H9 (cell line): Measurements from ENCODE around the gene LRCOL1. TPM values are rescaled to one million over a fixed set of nuclear protein-coding genes. Genes with fewer than 3 reads are reported as not detected.

Experiments used
- DNase-seq: peaks from one replicate; pipeline ENCODE4 v3.0.0-alpha.2; 2017
- H2AFZ ChIP-seq: one replicate; pipeline ENCODE4 v1.6.1; 2013; ENCODE audit warnings: mild to moderate bottlenecking, low read length, control low read depth, moderate library complexity
- H2AK5ac ChIP-seq: 2 replicates; pipeline ENCODE4 v1.6.1; 2013; ENCODE audit warnings: low read length, control low read depth, mixed read lengths; ENCODE audit not compliant: insufficient read length
- H2BK120ac ChIP-seq: one replicate; pipeline ENCODE4 v1.6.1; 2013; ENCODE audit warnings: low read depth, mild to moderate bottlenecking, low read length, control low read depth, inconsistent platforms; ENCODE audit not compliant: poor library complexity, severe bottlenecking
- H2BK12ac ChIP-seq: 2 replicates; pipeline ENCODE4 v1.6.1; 2013; ENCODE audit warnings: low read length, control low read depth, mixed read lengths, low read depth; ENCODE audit not compliant: insufficient read length
- H2BK15ac ChIP-seq: 2 replicates; pipeline ENCODE4 v1.6.1; 2013; ENCODE audit warnings: low read depth, low read length, control low read depth
- H2BK20ac ChIP-seq: one replicate; pipeline ENCODE4 v1.6.1; 2013; ENCODE audit warnings: low read depth, mild to moderate bottlenecking, low read length, control low read depth, inconsistent platforms; ENCODE audit not compliant: poor library complexity, severe bottlenecking
- H2BK5ac ChIP-seq: 2 replicates; pipeline ENCODE4 v1.6.1; 2013; ENCODE audit warnings: low read length, control low read depth, mixed read lengths; ENCODE audit not compliant: insufficient read length
- H3K14ac ChIP-seq: 2 replicates; pipeline ENCODE4 v1.6.1; 2013; ENCODE audit warnings: low read length, control low read depth; ENCODE audit not compliant: insufficient read depth
- H3K18ac ChIP-seq: 2 replicates; pipeline ENCODE4 v1.6.1; 2013; ENCODE audit warnings: low read depth, mild to moderate bottlenecking, mixed read lengths, low read length, control low read depth; ENCODE audit not compliant: insufficient read length
- H3K23ac ChIP-seq: 2 replicates; pipeline ENCODE4 v1.6.1; 2013; ENCODE audit warnings: low read length, control low read depth, mixed read lengths, low read depth; ENCODE audit not compliant: insufficient read length
- H3K23me2 ChIP-seq: 2 replicates; pipeline ENCODE4 v1.6.1; 2013; ENCODE audit warnings: low read depth, mild to moderate bottlenecking, mixed read lengths, low read length, control low read depth; ENCODE audit not compliant: insufficient read length, poor library complexity, severe bottlenecking
- H3K27ac ChIP-seq: 2 replicates; pipeline ENCODE4 v1.5.1; 2013; ENCODE audit warnings: low read length, control low read depth, mixed read lengths, low read depth; ENCODE audit not compliant: insufficient read length
- H3K27me3 ChIP-seq: 2 replicates; pipeline ENCODE4 v1.6.1; 2013; ENCODE audit warnings: low read length, control low read depth, inconsistent platforms; ENCODE audit not compliant: insufficient read depth
- H3K4ac ChIP-seq: 2 replicates; pipeline ENCODE4 v1.6.1; 2013; ENCODE audit warnings: low read depth, mild to moderate bottlenecking, control low read depth, inconsistent platforms, low read length, moderate library complexity
- H3K4me1 ChIP-seq: 2 replicates; pipeline ENCODE4 v1.6.1; 2013; ENCODE audit warnings: low read length, control low read depth, inconsistent platforms; ENCODE audit not compliant: insufficient read depth
- H3K4me2 ChIP-seq: 2 replicates; pipeline ENCODE4 v1.6.1; 2013; ENCODE audit warnings: low read length, control low read depth, mixed read lengths; ENCODE audit not compliant: insufficient read length, insufficient read depth
- H3K56ac ChIP-seq: 2 replicates; pipeline ENCODE4 v1.6.1; 2013; ENCODE audit warnings: low read depth, mild to moderate bottlenecking, mixed read lengths, low read length, control low read depth; ENCODE audit not compliant: insufficient read length
- H3K79me1 ChIP-seq: 2 replicates; pipeline ENCODE4 v1.6.1; 2013; ENCODE audit warnings: low read depth, mild to moderate bottlenecking, moderate library complexity, low read length, control low read depth, inconsistent platforms; ENCODE audit not compliant: insufficient read depth, poor library complexity, severe bottlenecking
- H3K79me2 ChIP-seq: 2 replicates; pipeline ENCODE4 v1.6.1; 2013; ENCODE audit warnings: low read length, control low read depth, inconsistent platforms; ENCODE audit not compliant: insufficient read depth
- H3K9ac ChIP-seq: 2 replicates; pipeline ENCODE4 v1.6.1; 2013; ENCODE audit warnings: low read length, control low read depth, mixed read lengths; ENCODE audit not compliant: insufficient read length; ENCODE audit errors: extremely low read depth
- H3K9me3 ChIP-seq: one replicate; pipeline ENCODE4 v1.6.1; 2013; ENCODE audit warnings: low read depth, low read length, inconsistent platforms; ENCODE audit not compliant: control insufficient read depth
- H3T11ph ChIP-seq: one replicate; pipeline ENCODE4 v1.6.1; 2013; ENCODE audit warnings: mild to moderate bottlenecking, low read length, control low read depth, inconsistent platforms
- H4K20me1 ChIP-seq: one replicate; pipeline ENCODE4 v1.6.1; 2013; ENCODE audit not compliant: control insufficient read depth, insufficient read length, insufficient read depth
- H4K5ac ChIP-seq: 2 replicates; pipeline ENCODE4 v1.6.1; 2013; ENCODE audit warnings: low read depth, mild to moderate bottlenecking, mixed read lengths, low read length, control low read depth; ENCODE audit not compliant: insufficient read length
- H4K8ac ChIP-seq: replicated peaks from 2 replicates; pipeline ENCODE4 v1.6.1; 2013; ENCODE audit warnings: low read length, control low read depth, mixed read lengths, low read depth; ENCODE audit not compliant: insufficient read length
- H4K91ac ChIP-seq: 2 replicates; pipeline ENCODE4 v1.6.1; 2013; ENCODE audit warnings: low read depth, mild to moderate bottlenecking, moderate library complexity, mixed read lengths, low read length, control low read depth; ENCODE audit not compliant: insufficient read length
- H3K27ac Mint-ChIP-seq, 3 experiments: 2 replicates in 2 of 3; 3 replicates in 1 of 3; pipeline ENCODE4 v1.8.0; 2020 to 2021; ENCODE audit warnings: mixed read lengths in 3 of 3, mild to moderate bottlenecking in 1 of 3, moderate library complexity in 1 of 3
- H3K27me3 Mint-ChIP-seq: 2 replicates; pipeline ENCODE4 v1.8.0; 2021; ENCODE audit warnings: low read depth, mild to moderate bottlenecking, moderate library complexity, mixed read lengths
- H3K36me3 Mint-ChIP-seq, 3 experiments: 2 replicates in 2 of 3; 3 replicates in 1 of 3; pipeline ENCODE4 v1.8.0; 2020 to 2021; ENCODE audit warnings: low read depth in 3 of 3, mixed read lengths in 3 of 3; ENCODE audit not compliant: insufficient read depth in 1 of 3
- H3K4me1 Mint-ChIP-seq, 2 experiments: 2 replicates each; pipeline ENCODE4 v1.8.0; 2020; ENCODE audit warnings: mixed read lengths in 2 of 2
- H3K4me3 Mint-ChIP-seq, 2 experiments: 2 replicates in 1 of 2; 3 replicates in 1 of 2; pipeline ENCODE4 v1.8.0; 2020 to 2021; ENCODE audit warnings: mild to moderate bottlenecking in 2 of 2, mixed read lengths in 2 of 2, moderate library complexity in 1 of 2
- H3K9me3 Mint-ChIP-seq, 2 experiments: 2 replicates in 1 of 2; 3 replicates in 1 of 2; pipeline ENCODE4 v1.8.0; 2020; ENCODE audit warnings: mild to moderate bottlenecking in 2 of 2, mixed read lengths in 2 of 2, moderate library complexity in 1 of 2
- CTCF ChIP-seq: fragments of 200-600 bp; sonication (generic); conservative IDR thresholded peaks from 3 replicates; pipeline ENCODE4 v1.8.0; 2021; ENCODE audit warnings: antibody characterized with exemption, mild to moderate bottlenecking
- WGBS: extraction: QIAGEN DNeasy Blood & Tissue Kit; methylation state at CpG from one replicate; pipeline ENCODE4 v1.1.7; 2013; ENCODE audit warnings: missing lambda C conversion rate, low lambda C conversion rate, mixed read lengths; ENCODE audit not compliant: insufficient read length; ENCODE audit errors: extremely low coverage; 5-methylcytosine and 5-hydroxymethylcytosine counted together
- total RNA-seq: library from RNA; stranded (reverse); gene quantifications from 2 replicates; pipeline ENCODE4 v1.2.1, GENCODE V29; 2021

LRCOL1 gene
- total RNA-seq, 1 experiment from 2014 or later, result not detected

GRCh38 chr12:132584429-132584828 is 26.0 kb downstream of the LRCOL1 start:
- Mint-ChIP-seq H3K4me3 (no peak overlapping the region), H3K4me1 (peaks cover 4 to 10% of the 10 kb centered on the region in 2 experiments), H3K27ac (no peak overlapping the region), H3K27me3 (peaks cover 92% of the 10 kb centered on the region), H3K36me3 (peaks cover 2 to 10% (median 5%) of the 10 kb centered on the region in 3 experiments; a peak in 5 of 7 replicates), H3K9me3 (no peaks in the 10 kb centered on the region; a peak in 1 of 5 replicates)
- no peak overlapping the region for H2BK12ac ChIP-seq
- no peak overlapping the region for H3K4me2 ChIP-seq
- H3K23ac ChIP-seq, result no peak overlapping the region
- no peak for TF ChIP-seq CTCF
- H4K5ac ChIP-seq, result no peak overlapping the region
- H3T11ph ChIP-seq, result no peak overlapping the region
- H3K56ac ChIP-seq, result no peak overlapping the region
- H3K4me1 ChIP-seq, result no peaks in the 10 kb centered on the region
- no CpG with 5 or more reads among the region's 14 CpGs for WGBS
- no peak overlapping the region for H2BK5ac ChIP-seq
- H3K18ac ChIP-seq, result no peak overlapping the region
- H4K8ac ChIP-seq, result no peak overlapping the region
- no peaks in the 10 kb centered on the region for H3K9me3 ChIP-seq
- no peaks in the 10 kb centered on the region for H4K20me1 ChIP-seq
- H2BK15ac ChIP-seq, result no peak overlapping the region
- DNase-seq, result no peak
- H2BK20ac ChIP-seq, result no peak overlapping the region
- H3K79me2 ChIP-seq, result no peaks in the 10 kb centered on the region
- H3K23me2 ChIP-seq, result peaks cover 16% of the 10 kb centered on the region
- no peak overlapping the region for H2AK5ac ChIP-seq
- no peak overlapping the region for H4K91ac ChIP-seq
- H3K79me1 ChIP-seq, result no peaks in the 10 kb centered on the region
- H3K27me3 ChIP-seq, result peaks cover 34% of the 10 kb centered on the region; the same call in 1 of the 2 replicates
- no peak overlapping the region for H3K27ac ChIP-seq
- no peak overlapping the region for H2BK120ac ChIP-seq
- H3K4ac ChIP-seq, result no peak overlapping the region
- no peak overlapping the region for H3K14ac ChIP-seq
- no peak overlapping the region for H3K9ac ChIP-seq
- no peak overlapping the region for H2AFZ ChIP-seq
